Upper lobe of left lung (tissue), 6 donors: ENCODE data around the gene DBF4B. TPM values are rescaled to one million over a fixed set of nuclear protein-coding genes. Genes with fewer than 3 reads are reported as not detected.

Experiments
- ATAC-seq, 2 donors: fragments of 200-7000 bp; cut with Tn5 transposase; one replicate each; pipeline ENCODE4 v1.9.1; 2022; ENCODE audit warnings: mild to moderate bottlenecking in 2 of 2, moderate library complexity in 2 of 2; ENCODE audit not compliant: low FRiP score in 2 of 2
- DNase-seq, 2 donors: peaks; one replicate each; pipeline ENCODE4 v3.0.0-alpha.2; 2019 to 2020
- H3K27ac ChIP-seq, 4 donors: fragments of 200-600 bp; sonication (generic); one replicate each; pipeline ENCODE4 v1.5.1; 2016 to 2019
- H3K27me3 ChIP-seq, 4 donors: fragments of 200-600 bp; sonication (generic); one replicate each; pipeline ENCODE4 v1.5.1; 2017 to 2019
- H3K36me3 ChIP-seq, 4 donors: fragments of 200-600 bp; sonication (generic); one replicate each; pipeline ENCODE4 v1.5.1; 2016 to 2019
- H3K4me1 ChIP-seq, 4 donors: fragments of 200-600 bp; sonication (generic); one replicate each; pipeline ENCODE4 v1.5.1; 2018 to 2019
- H3K4me3 ChIP-seq, 4 donors: fragments of 200-600 bp; sonication (generic); one replicate each; pipeline ENCODE4 v1.5.1; 2017 to 2019; ENCODE audit warnings: mild to moderate bottlenecking in 2 of 4, moderate library complexity in 1 of 4
- H3K9me3 ChIP-seq, 4 donors: fragments of 200-600 bp; sonication (generic); one replicate each; pipeline ENCODE4 v1.5.1; 2018 to 2019
- EP300 ChIP-seq, 4 donors: sonication (generic); formaldehyde crosslinking; IDR thresholded peaks; one replicate each; pipeline ENCODE4 v1.5.1; 2017; ENCODE audit warnings: antibody characterized with exemption in 4 of 4, control low read depth in 2 of 4
- POLR2A ChIP-seq, 4 donors: fragments of 450-650 bp; IDR thresholded peaks; one replicate each; pipeline ENCODE4 v1.5.1; 2016 to 2017; ENCODE audit warnings: antibody characterized with exemption in 4 of 4, mild to moderate bottlenecking in 2 of 4
- POLR2AphosphoS5 ChIP-seq, 2 donors: sonication (generic); formaldehyde crosslinking; IDR thresholded peaks; one replicate each; pipeline ENCODE4 v1.5.1; 2017; ENCODE audit warnings: antibody characterized with exemption in 2 of 2
- WGBS, 2 donors: methylation state at CpG; one replicate each; pipeline ENCODE4 v1.1.5; 2017 to 2018; 5-methylcytosine and 5-hydroxymethylcytosine counted together
- total RNA-seq, 6 donors: library from RNA; depleted of rRNA in 4 of 6; stranded (reverse); fragments of >200 nt in 4 of 6; gene quantifications; one replicate each; pipeline versions ENCODE4 v1.1.0 to v1.2.1, GENCODE V29; 2016 to 2021
- TF ChIP-seq, protein P1 (sequence below), 6 experiments: fragments of 450-650 bp in 4 of 6; fragments of 200-600 bp in 2 of 6; sonication (generic) in 2 of 6; IDR thresholded peaks; one replicate each; pipeline ENCODE4 v1.5.1; 2016 to 2019; ENCODE audit warnings: antibody characterized with exemption in 6 of 6
- donor health status: DM: no; HTN: no; CAD: no; lungs with moderate emphysema.
- donor health status: DM: no; HTN: yes; CAD: no; lungs with severe emphysema.

The DBF4B gene
- total RNA-seq, 6 donors from 2014 or later, result 2.0 to 8.4 (median 4.5) TPM

DNA sequence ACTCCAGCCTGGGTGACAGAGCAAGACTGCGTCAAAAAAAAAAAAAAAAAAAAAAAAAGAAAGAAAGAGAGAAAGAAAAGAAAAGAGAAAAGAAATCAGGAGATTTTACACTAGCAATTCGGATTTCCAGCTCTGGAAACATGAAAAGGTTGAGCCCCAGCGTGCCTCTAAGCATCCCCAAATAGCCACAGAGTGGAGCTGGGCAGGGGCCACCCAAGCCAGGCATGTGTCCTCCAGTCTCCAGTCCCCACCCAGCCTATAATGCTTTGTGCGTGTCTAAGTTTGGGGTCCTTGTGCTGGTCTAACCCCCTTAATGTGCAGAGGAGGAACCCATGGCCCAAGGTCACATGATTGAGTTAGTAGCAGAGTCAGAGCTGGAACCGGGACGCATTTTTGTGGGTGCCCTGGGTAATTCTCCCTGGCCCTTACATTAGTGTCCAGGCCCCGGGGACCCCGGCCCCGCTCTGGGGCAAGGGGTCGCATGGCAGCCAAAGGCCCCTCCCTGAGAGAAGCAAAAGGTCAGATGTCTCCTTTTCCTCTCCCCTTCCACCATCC lies 70.3 kb downstream of the DBF4B start:
- Histone ChIP-seq H3K36me3 (no peaks in the 10 kb centered on the region), H3K9me3 (no peaks in the 10 kb centered on the region), H3K4me3 (peak overlapping the region in 2 of 4 donors; percentile 33 to 36), H3K27me3 (no peaks in the 10 kb centered on the region), H3K4me1 (peaks cover 29 to 57% (median 40%) of the 10 kb centered on the region in 4 donors), H3K27ac (peak overlapping the region in 2 of 4 donors; percentile 40 to 76)
- no peak for TF ChIP-seq POLR2AphosphoS5 (IDR thresholded peaks at IDR 0.05)
- TF ChIP-seq EP300 (IDR thresholded peaks at IDR 0.05), result no peak
- TF ChIP-seq, protein P1, sequence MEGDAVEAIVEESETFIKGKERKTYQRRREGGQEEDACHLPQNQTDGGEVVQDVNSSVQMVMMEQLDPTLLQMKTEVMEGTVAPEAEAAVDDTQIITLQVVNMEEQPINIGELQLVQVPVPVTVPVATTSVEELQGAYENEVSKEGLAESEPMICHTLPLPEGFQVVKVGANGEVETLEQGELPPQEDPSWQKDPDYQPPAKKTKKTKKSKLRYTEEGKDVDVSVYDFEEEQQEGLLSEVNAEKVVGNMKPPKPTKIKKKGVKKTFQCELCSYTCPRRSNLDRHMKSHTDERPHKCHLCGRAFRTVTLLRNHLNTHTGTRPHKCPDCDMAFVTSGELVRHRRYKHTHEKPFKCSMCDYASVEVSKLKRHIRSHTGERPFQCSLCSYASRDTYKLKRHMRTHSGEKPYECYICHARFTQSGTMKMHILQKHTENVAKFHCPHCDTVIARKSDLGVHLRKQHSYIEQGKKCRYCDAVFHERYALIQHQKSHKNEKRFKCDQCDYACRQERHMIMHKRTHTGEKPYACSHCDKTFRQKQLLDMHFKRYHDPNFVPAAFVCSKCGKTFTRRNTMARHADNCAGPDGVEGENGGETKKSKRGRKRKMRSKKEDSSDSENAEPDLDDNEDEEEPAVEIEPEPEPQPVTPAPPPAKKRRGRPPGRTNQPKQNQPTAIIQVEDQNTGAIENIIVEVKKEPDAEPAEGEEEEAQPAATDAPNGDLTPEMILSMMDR (IDR thresholded peaks at IDR 0.05), result no peak
- TF ChIP-seq POLR2A (IDR thresholded peaks at IDR 0.05), result no peak
- no peak for DNase-seq
- ATAC-seq, result no peak
- 25 to 30% methylated on average over 10 of the region's 10 CpGs for WGBS, 2 donors

DNA sequence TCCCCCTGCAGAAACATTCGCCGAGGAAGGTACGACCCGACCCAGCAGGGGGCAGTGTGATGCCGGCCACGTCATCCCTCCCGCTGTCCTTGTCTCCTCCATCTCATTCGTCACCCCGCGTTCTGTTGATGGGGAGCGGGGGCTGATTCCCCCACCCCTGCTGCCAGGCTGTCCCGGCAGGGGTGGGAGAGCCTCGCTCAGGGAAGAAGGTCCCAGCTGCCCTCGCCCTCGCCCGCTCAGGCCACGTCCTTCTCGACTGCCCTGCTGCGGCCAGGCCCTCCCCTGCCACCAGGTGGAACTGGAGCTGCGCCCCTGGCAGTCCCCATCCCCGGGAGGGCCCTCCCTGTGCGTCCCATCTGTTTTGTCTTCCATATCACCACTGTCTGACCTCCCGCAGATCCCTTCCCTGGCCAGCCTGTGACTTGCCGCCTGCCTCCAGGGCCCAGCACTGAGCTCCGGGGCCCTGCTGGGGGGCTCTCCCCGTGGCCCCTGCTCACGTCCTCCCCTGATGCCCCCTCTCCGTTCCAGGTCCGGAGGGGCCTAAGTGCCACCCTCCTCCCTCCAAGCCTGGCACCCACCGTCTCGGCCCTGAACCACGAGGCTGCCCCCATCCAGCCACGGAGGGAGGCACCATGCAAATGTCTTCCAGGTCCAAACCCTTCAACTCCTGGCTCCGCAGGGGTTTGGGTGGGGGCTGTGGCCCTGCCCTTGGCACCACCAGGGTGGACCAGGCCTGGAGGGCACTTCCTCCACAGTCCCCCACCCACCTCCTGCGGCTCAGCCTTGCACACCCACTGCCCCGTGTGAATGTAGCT lies 71.0 kb downstream of the DBF4B start:
- H3K4me1 ChIP-seq, result peaks cover 29 to 57% (median 40%) of the 10 kb centered on the region in 4 donors
- peak overlapping the region in 3 of 4 donors; percentile 22 to 36 (median 33) for H3K4me3 ChIP-seq
- peak overlapping the region in 3 of 4 donors; percentile 40 to 76 (median 71) for H3K27ac ChIP-seq
- TF ChIP-seq, protein P1 (IDR thresholded peaks at IDR 0.05), result peak; percentile 79 to 95 (median 92)
- no peak for TF ChIP-seq POLR2A (IDR thresholded peaks at IDR 0.05)
- TF ChIP-seq EP300 (IDR thresholded peaks at IDR 0.05), result no peak
- TF ChIP-seq POLR2AphosphoS5 (IDR thresholded peaks at IDR 0.05), result no peak
- DNase-seq (peak; percentile 76 to 93), ATAC-seq (peak; percentile 44 to 58)
- H3K9me3 ChIP-seq, result no peaks in the 10 kb centered on the region
- H3K36me3 ChIP-seq, result no peaks in the 10 kb centered on the region
- 11 to 13% methylated on average over 27 to 28 of the region's 36 CpGs for WGBS, 2 donors
- no peaks in the 10 kb centered on the region for H3K27me3 ChIP-seq

DNA sequence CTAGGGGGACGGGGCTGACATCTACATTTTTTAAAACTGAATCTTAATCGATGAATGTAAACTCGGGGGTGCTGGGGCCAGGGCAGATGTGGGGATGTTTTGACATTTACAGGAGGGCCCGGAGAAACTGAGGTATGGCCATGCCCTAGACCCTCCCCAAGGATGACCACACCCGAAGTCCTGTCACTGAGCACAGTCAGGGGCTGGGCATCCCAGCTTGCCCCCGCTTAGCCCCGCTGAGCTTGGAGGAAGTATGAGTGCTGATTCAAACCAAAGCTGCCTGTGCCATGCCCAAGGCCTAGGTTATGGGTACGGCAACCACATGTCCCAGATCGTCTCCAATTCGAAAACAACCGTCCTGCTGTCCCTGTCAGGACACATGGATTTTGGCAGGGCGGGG lies 71.7 kb downstream of the DBF4B start:
- H3K4me1 ChIP-seq, result peaks cover 26 to 51% (median 37%) of the 10 kb centered on the region in 4 donors
- TF ChIP-seq, protein P1 (IDR thresholded peaks at IDR 0.05), result no peak
- TF ChIP-seq POLR2AphosphoS5 (IDR thresholded peaks at IDR 0.05) (no peak), POLR2A (IDR thresholded peaks at IDR 0.05) (no peak), EP300 (IDR thresholded peaks at IDR 0.05) (no peak)

DNA sequence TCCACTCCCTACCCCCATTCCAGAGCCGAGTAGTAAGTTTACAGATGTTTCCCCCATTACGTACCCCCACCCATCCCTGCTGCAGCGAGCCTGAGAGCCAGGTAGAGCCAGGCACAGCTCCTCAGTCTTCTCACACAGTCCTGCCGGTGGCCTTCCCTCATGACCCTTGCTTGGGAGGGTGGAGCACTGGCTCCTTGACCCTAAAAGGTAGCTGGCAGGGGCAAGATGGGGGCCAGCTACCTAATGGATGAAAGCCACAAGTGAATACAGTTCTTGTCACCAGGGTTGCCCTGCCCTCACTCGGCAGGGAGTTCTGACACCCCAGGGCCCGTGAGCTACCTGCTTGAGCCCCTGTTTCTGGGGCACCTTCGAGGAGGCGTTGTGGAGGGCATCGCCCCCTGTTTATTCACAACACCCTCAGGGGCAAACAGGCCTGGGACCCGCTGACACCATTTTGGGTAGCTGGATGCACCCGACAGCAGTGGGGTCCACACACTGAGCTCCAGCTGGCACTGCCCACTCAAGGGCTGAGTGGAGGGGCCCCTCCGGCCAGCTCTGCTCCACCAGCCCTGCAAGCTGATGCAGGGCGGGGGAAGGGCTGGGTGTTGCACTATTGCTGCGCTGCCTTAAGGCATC lies 72.5 kb downstream of the DBF4B start:
- peak in 1 of 2 donors; percentile 43 for DNase-seq
- Histone ChIP-seq H3K36me3 (no peaks in the 10 kb centered on the region), H3K4me1 (peaks cover 21 to 45% (median 31%) of the 10 kb centered on the region in 4 donors), H3K9me3 (no peaks in the 10 kb centered on the region), H3K4me3 (no peak overlapping the region), H3K27me3 (no peaks in the 10 kb centered on the region), H3K27ac (peak overlapping the region; percentile 48 to 76 (median 72))
- no peak for ATAC-seq
- TF ChIP-seq, protein P1 (IDR thresholded peaks at IDR 0.05), result no peak
- TF ChIP-seq POLR2A (IDR thresholded peaks at IDR 0.05) (no peak), EP300 (IDR thresholded peaks at IDR 0.05) (no peak), POLR2AphosphoS5 (IDR thresholded peaks at IDR 0.05) (no peak)
- WGBS, 2 donors, result 80 to 87% methylated on average over 2 to 12 of the region's 14 CpGs

More for the DNA sequence above, 71.7 kb downstream of the DBF4B start:
- Histone ChIP-seq H3K27me3 (no peaks in the 10 kb centered on the region), H3K36me3 (no peaks in the 10 kb centered on the region), H3K27ac (peak overlapping the region in 2 of 4 donors; percentile 48 to 76), H3K4me3 (no peak overlapping the region), H3K9me3 (no peaks in the 10 kb centered on the region)
- WGBS, 2 donors, result 82 to 85% methylated on average over 10 to 12 of the region's 12 CpGs
- ATAC-seq, result no peak
- DNase-seq, result peak in 1 of 2 donors; percentile 24
